Lower lobe of right lung (tissue), 2 donors: Measurements from ENCODE around the gene MINDY3. TPM values are rescaled to one million over a fixed set of nuclear protein-coding genes. Genes with fewer than 3 reads are reported as not detected.

Experiments used
- ATAC-seq, 2 donors: fragments of 200-7000 bp; cut with Tn5 transposase; one replicate each; pipeline ENCODE4 v1.9.1; 2020 to 2022; ENCODE audit warnings: mild to moderate bottlenecking in 2 of 2, moderate library complexity in 2 of 2
- DNase-seq: peaks from one replicate; pipeline ENCODE4 v3.0.0-alpha.2; 2020
- H3K27ac ChIP-seq: fragments of 200-600 bp; one replicate; pipeline ENCODE4 v1.8.0; 2022
- H3K27me3 ChIP-seq: fragments of 200-600 bp; one replicate; pipeline ENCODE4 v1.8.0; 2022; ENCODE audit warnings: low read depth
- H3K36me3 ChIP-seq: fragments of 200-600 bp; one replicate; pipeline ENCODE4 v1.8.0; 2022; ENCODE audit warnings: mild to moderate bottlenecking
- H3K4me1 ChIP-seq: fragments of 200-600 bp; one replicate; pipeline ENCODE4 v1.8.0; 2022
- H3K4me3 ChIP-seq: fragments of 200-600 bp; one replicate; pipeline ENCODE4 v1.8.0; 2022; ENCODE audit warnings: mild to moderate bottlenecking
- H3K9me3 ChIP-seq: fragments of 200-600 bp; one replicate; pipeline ENCODE4 v1.8.0; 2022
- intact Hi-C: fragments of 100-400 bp; cut with DNase I; formaldehyde crosslinking; loops from one replicate; pipeline ENCODE4 v1.11.0; 2022
- total RNA-seq: library from RNA; stranded (reverse); fragmentation: NEBNext Ultra II Directional; extraction: Animal tissue kit (Norgen Biotek cat#: 25700); gene quantifications from one replicate; pipeline ENCODE4 v1.2.1, GENCODE V29; 2021
- TF ChIP-seq, protein P1 (sequence below): fragments of 200-600 bp; IDR thresholded peaks from one replicate; pipeline ENCODE4 v1.8.0; 2022; ENCODE audit warnings: antibody characterized with exemption, mild to moderate bottlenecking
- donor health status: DM: no; HTN: yes; CAD: no; lungs with severe emphysema.

The MINDY3 gene
- total RNA-seq, 1 donor from 2014 or later: 30.2 TPM

DNA sequence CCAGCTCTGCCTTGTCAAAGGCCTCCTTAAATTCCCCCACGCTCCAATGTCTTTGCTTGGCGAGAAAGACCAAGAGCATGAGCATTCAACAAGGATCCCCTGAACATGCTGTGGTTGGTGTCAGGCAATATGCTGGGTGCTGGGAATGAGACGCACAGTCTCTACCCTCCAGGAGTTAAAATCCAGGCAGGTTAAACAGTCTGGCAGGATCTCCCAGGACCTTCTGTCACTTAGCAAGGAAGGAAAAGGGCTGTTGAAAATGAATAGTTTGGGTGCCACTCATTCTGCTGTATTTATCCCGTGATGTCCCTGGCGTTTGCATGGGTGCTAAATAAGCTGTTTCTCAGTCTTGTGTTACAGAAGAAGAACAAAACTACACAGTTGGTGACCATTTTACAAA is 118.7 kb downstream of the MINDY3 start:
- H3K9me3 ChIP-seq: no peaks in the 10 kb centered on the region
- H3K27ac ChIP-seq: no peak overlapping the region
- no peak for DNase-seq
- no peaks in the 10 kb centered on the region for H3K36me3 ChIP-seq
- no peak overlapping the region for H3K4me3 ChIP-seq
- TF ChIP-seq, protein P1, sequence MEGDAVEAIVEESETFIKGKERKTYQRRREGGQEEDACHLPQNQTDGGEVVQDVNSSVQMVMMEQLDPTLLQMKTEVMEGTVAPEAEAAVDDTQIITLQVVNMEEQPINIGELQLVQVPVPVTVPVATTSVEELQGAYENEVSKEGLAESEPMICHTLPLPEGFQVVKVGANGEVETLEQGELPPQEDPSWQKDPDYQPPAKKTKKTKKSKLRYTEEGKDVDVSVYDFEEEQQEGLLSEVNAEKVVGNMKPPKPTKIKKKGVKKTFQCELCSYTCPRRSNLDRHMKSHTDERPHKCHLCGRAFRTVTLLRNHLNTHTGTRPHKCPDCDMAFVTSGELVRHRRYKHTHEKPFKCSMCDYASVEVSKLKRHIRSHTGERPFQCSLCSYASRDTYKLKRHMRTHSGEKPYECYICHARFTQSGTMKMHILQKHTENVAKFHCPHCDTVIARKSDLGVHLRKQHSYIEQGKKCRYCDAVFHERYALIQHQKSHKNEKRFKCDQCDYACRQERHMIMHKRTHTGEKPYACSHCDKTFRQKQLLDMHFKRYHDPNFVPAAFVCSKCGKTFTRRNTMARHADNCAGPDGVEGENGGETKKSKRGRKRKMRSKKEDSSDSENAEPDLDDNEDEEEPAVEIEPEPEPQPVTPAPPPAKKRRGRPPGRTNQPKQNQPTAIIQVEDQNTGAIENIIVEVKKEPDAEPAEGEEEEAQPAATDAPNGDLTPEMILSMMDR: no peak
- ATAC-seq: no peak
- intact Hi-C loops: no loop called here
- H3K27me3 ChIP-seq: no peaks in the 10 kb centered on the region
- no peaks in the 10 kb centered on the region for H3K4me1 ChIP-seq

DNA sequence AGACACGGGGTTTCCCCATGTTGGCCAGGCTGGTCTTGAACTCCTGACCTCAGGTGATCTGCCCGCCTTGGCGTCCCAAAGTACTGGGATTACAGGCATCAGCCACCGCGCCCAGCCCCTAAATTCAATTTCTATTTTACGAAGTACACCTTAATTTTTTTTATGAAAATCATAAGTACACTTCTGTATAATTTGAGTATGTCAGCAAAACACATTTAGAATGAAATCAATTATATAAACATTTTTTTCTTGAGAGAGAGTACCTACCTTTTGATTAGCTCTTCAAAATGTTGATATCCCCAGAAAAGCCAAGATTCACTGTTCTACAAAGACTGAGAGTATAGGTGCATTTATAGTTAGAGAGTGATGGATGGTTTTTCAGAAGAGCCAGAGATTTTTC is 120.0 kb downstream of the MINDY3 start:
- H3K4me1 ChIP-seq: peaks cover 12% of the 10 kb centered on the region
- no peaks in the 10 kb centered on the region for H3K27me3 ChIP-seq
- ATAC-seq (no peak), DNase-seq (no peak)
- H3K9me3 ChIP-seq: no peaks in the 10 kb centered on the region
- no peak overlapping the region for H3K4me3 ChIP-seq
- no peaks in the 10 kb centered on the region for H3K36me3 ChIP-seq
- intact Hi-C loops: no loop called here
- TF ChIP-seq, protein P1: no peak
- H3K27ac ChIP-seq: no peak overlapping the region

DNA sequence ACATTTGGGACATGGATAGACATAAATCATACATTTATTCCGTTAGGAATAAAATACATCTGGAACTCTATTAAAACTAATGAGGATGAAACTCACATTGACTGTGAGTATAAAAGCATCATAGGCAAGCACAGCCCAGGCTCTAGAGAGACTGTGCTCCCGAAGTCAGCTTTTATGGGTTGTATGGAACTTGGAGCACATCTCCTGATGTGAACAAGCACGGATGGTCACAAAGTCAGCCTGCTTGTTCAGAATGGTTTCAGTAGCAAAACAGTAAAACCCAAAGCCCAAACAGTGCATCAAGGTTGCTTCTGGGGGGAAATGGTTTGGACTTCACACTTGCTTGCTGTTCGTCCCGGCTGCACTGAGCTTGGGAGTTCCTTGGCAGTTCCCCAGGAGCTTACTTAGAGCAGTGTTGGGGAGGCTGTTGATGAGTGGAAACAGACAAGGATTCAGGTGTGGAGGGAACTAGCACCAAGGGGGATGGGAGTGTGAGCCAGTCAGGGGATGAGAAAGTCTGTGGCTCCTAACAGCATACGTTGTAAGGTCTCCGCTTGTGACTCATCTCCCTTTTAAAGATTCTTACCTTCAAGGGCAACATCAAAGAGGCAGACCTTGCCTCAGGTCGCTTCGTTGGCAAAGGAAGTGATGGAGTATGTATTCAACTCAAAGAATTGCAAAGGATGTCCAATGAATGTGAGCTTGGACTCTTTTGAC is 120.9 kb downstream of the MINDY3 start:
- H3K9me3 ChIP-seq: no peaks in the 10 kb centered on the region
- DNase-seq (no peak), ATAC-seq (no peak)
- H3K4me1 ChIP-seq: peaks cover 15% of the 10 kb centered on the region
- intact Hi-C loops: no loop called here
- H3K36me3 ChIP-seq: no peaks in the 10 kb centered on the region
- TF ChIP-seq, protein P1: no peak
- peak overlapping the region; percentile 68 for H3K27ac ChIP-seq
- no peak overlapping the region for H3K4me3 ChIP-seq
- no peaks in the 10 kb centered on the region for H3K27me3 ChIP-seq

DNA sequence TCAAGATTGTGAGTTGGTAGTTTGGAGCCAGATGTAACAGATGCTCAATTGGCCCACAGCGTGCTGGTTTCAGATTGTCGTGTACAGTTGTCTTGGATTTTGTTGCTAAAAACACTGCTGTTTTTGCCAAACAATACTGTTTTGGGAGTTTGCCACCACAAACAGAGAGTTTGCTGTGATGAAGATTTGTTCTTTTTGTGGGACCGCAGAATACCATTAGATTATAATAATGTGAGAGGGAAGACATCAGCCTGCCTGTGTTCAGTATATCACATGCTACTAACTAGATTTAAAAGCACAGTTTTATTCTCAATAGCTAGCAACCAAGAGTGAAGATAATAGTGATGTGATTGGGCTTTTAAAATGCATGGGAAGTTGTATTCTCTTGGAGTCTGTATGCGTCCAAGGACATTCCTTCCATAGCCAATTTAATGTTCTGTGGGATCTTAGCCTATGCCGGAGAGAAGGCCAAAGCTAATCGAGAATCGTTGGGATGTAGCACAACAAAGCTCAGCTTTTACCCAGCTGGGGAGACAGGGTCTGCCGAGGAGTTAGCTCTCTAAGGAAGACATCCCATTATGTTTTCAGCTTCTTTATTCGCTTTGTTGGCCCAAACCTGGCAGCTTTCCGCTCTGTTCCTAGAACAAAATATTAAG is 121.9 kb downstream of the MINDY3 start:
- no peaks in the 10 kb centered on the region for H3K36me3 ChIP-seq
- peaks cover 15% of the 10 kb centered on the region for H3K4me1 ChIP-seq
- TF ChIP-seq, protein P1: no peak
- ATAC-seq (peak; percentile 67 to 77), DNase-seq (no peak)
- intact Hi-C loops: no loop called here
- H3K27me3 ChIP-seq: no peaks in the 10 kb centered on the region
- peak overlapping the region; percentile 68 for H3K27ac ChIP-seq
- no peaks in the 10 kb centered on the region for H3K9me3 ChIP-seq
- H3K4me3 ChIP-seq: no peak overlapping the region

DNA sequence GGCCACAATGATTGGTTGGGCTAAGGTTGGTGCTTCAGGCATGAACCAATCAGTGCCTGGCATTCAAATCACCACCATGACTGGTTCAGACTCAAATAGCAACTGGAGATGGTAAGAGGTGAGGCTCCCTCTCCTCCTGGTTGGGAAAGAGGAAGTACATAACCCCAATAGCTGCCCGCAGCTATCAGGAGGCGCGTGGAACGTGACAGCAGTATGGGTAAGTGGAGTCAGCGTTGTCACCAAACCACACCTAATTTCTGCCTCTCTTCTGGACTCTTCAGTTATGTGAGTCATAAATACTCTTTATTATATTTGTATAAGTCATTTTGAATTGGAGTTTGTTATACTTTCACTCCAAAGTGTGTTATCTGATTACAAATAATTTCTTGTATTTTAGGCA is 122.7 kb downstream of the MINDY3 start:
- H3K27me3 ChIP-seq: no peaks in the 10 kb centered on the region
- intact Hi-C loops: no loop called here
- no peaks in the 10 kb centered on the region for H3K9me3 ChIP-seq
- peaks cover 15% of the 10 kb centered on the region for H3K4me1 ChIP-seq
- no peak overlapping the region for H3K4me3 ChIP-seq
- ATAC-seq (peak; percentile 29 to 55), DNase-seq (no peak)
- TF ChIP-seq, protein P1: no peak
- peak overlapping the region; percentile 63 for H3K27ac ChIP-seq
- no peaks in the 10 kb centered on the region for H3K36me3 ChIP-seq
